Sigmoid colon (tissue), 7 donors: ENCODE results near the gene SLC46A1. TPM values are rescaled to one million over a fixed set of nuclear protein-coding genes. Genes with fewer than 3 reads are reported as not detected.

Source experiments
- DNase-seq: peaks from one replicate; pipeline ENCODE4 v3.0.0-alpha.2; 2019
- H3K27ac ChIP-seq, 4 donors: fragments of 200-600 bp; sonication (generic); one replicate each; pipeline ENCODE4 v1.5.1; 2016 to 2019; ENCODE audit warnings: mild to moderate bottlenecking in 1 of 4
- H3K27me3 ChIP-seq, 3 donors: fragments of 200-600 bp; sonication (generic); one replicate each; pipeline ENCODE4 v1.5.1; 2019; ENCODE audit warnings: mild to moderate bottlenecking in 1 of 3
- H3K36me3 ChIP-seq, 4 donors: fragments of 200-600 bp; sonication (generic); one replicate each; pipeline ENCODE4 v1.5.1; 2016 to 2019
- H3K4me1 ChIP-seq, 4 donors: fragments of 200-600 bp; sonication (generic); one replicate each; pipeline ENCODE4 v1.5.1; 2017 to 2019
- H3K4me3 ChIP-seq, 4 donors: fragments of 200-600 bp; sonication (generic); one replicate each; pipeline ENCODE4 v1.5.1; 2017 to 2019; ENCODE audit warnings: mild to moderate bottlenecking in 2 of 4, moderate library complexity in 1 of 4
- H3K9me3 ChIP-seq, 4 donors: fragments of 200-600 bp in 3 of 4; sonication (generic) in 3 of 4; one replicate each; pipeline versions ENCODE4 v1.5.1 to v1.6.1; 2013 to 2019
- EP300 ChIP-seq, 4 donors: sonication (generic); formaldehyde crosslinking; IDR thresholded peaks; one replicate each; pipeline ENCODE4 v1.6.1; 2017; ENCODE audit warnings: antibody characterized with exemption in 4 of 4
- POLR2A ChIP-seq, 2 donors: fragments of 450-650 bp; IDR thresholded peaks; one replicate each; pipeline ENCODE4 v1.6.1; 2016; ENCODE audit warnings: antibody characterized with exemption in 2 of 2, mild to moderate bottlenecking in 2 of 2, moderate library complexity in 2 of 2
- POLR2AphosphoS5 ChIP-seq, 4 donors: sonication (generic); formaldehyde crosslinking; IDR thresholded peaks; one replicate each; pipeline ENCODE4 v1.6.1; 2017; ENCODE audit warnings: antibody characterized with exemption in 4 of 4
- WGBS, 2 donors: extraction: QIAGEN DNeasy Blood & Tissue Kit; methylation state at CpG; one replicate each; pipeline ENCODE4 v1.1.7; 2013; 5-methylcytosine and 5-hydroxymethylcytosine counted together
- intact Hi-C: fragments of 100-400 bp; cut with DNase I; formaldehyde crosslinking; loops from one replicate; pipeline ENCODE4 v1.15.1; 2023
- polyA plus RNA-seq, 3 donors: library from polyadenylated mRNA; stranded (reverse); fragments of 200-250 nt; gene quantifications; one replicate each; pipeline ENCODE4 v1.2.3, GENCODE V29; 2013
- total RNA-seq, 4 donors: library from RNA; depleted of rRNA; stranded (reverse); fragments of >200 nt; gene quantifications; one replicate each; pipeline ENCODE4 v1.1.0, GENCODE V29; 2016
- TF ChIP-seq, protein P1 (sequence below), 4 experiments: fragments of 450-650 bp in 3 of 4; fragments of 200-600 bp in 1 of 4; IDR thresholded peaks; one replicate each; pipeline ENCODE4 v1.5.1; 2016 to 2019; ENCODE audit warnings: antibody characterized with exemption in 4 of 4, mild to moderate bottlenecking in 3 of 4, moderate library complexity in 2 of 4
- donor health status: healthy with polysubstance abuse.
- donor health status: Bipolar disorder and iron deficiency.
- donor health status: healthy.

SLC46A1 gene
- total and polyA plus RNA-seq, 7 donors: 2.7 to 8.6 (median 4.4) TPM

DNA sequence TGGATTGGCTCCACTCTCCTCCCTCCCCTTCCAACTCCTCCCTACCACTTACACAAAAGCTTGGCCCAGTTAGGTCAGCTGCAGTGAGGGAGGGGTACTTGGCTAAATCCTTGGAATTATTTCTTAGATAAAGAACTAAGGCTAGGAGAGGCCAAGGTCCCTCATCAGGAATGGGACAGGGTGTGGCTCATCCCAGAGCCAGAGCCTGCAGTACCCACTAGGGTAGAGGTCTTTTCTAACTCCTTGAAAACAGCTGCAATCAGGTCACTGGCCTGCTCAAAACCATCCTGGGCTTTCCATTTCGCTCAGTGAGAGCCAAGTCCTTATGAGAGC, 1.9 kb upstream of the SLC46A1 start:
- intact Hi-C loops: no loop called here
- Histone ChIP-seq H3K9me3 (no peaks in the 10 kb centered on the region), H3K27ac (no peak overlapping the region), H3K4me1 (peaks cover 0 to 21% (median 19%) of the 10 kb centered on the region in 4 donors), H3K4me3 (no peak overlapping the region), H3K27me3 (no peaks in the 10 kb centered on the region), H3K36me3 (no peaks in the 10 kb centered on the region)
- TF ChIP-seq EP300 (IDR thresholded peaks at IDR 0.05): no peak
- TF ChIP-seq, protein P1, sequence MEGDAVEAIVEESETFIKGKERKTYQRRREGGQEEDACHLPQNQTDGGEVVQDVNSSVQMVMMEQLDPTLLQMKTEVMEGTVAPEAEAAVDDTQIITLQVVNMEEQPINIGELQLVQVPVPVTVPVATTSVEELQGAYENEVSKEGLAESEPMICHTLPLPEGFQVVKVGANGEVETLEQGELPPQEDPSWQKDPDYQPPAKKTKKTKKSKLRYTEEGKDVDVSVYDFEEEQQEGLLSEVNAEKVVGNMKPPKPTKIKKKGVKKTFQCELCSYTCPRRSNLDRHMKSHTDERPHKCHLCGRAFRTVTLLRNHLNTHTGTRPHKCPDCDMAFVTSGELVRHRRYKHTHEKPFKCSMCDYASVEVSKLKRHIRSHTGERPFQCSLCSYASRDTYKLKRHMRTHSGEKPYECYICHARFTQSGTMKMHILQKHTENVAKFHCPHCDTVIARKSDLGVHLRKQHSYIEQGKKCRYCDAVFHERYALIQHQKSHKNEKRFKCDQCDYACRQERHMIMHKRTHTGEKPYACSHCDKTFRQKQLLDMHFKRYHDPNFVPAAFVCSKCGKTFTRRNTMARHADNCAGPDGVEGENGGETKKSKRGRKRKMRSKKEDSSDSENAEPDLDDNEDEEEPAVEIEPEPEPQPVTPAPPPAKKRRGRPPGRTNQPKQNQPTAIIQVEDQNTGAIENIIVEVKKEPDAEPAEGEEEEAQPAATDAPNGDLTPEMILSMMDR (IDR thresholded peaks at IDR 0.05): no peak
- 88 to 89% methylated on average over 1 of the region's 1 CpG for WGBS, 2 donors
- no peak for DNase-seq

- Histone ChIP-seq H3K27me3 (no peaks in the 10 kb centered on the region), H3K4me1 (peaks cover 0 to 21% (median 19%) of the 10 kb centered on the region in 4 donors), H3K36me3 (no peaks in the 10 kb centered on the region), H3K9me3 (no peaks in the 10 kb centered on the region), H3K27ac (no peak overlapping the region), H3K4me3 (no peak overlapping the region)
- DNase-seq: no peak
- WGBS, 2 donors: 76 to 81% methylated on average over 5 of the region's 5 CpGs
- TF ChIP-seq POLR2A (IDR thresholded peaks at IDR 0.05): no peak
- no peak for TF ChIP-seq EP300 (IDR thresholded peaks at IDR 0.05)
- intact Hi-C loops: no loop called here
These were observed 1.3 kb upstream of the SLC46A1 start for GRCh38 chr17:28407130-28407973.

GRCh38 chr17:28406473-28406814, 432 bp upstream of the SLC46A1 start:
- no peak for DNase-seq
- Histone ChIP-seq H3K4me3 (peak overlapping the region; percentile 52 to 84 (median 73)), H3K4me1 (peaks cover 0 to 21% (median 19%) of the 10 kb centered on the region in 4 donors), H3K9me3 (no peaks in the 10 kb centered on the region), H3K27me3 (no peaks in the 10 kb centered on the region), H3K36me3 (peaks cover 0 to 6% (median 3%) of the 10 kb centered on the region in 4 donors), H3K27ac (peak overlapping the region in 2 of 4 donors; percentile 56 to 67)
- TF ChIP-seq POLR2A (IDR thresholded peaks at IDR 0.05) (no peak), EP300 (IDR thresholded peaks at IDR 0.05) (no peak), POLR2AphosphoS5 (IDR thresholded peaks at IDR 0.05) (no peak)
- TF ChIP-seq, protein P1 (IDR thresholded peaks at IDR 0.05): no peak
- intact Hi-C loops: no loop called here
- 17 to 32% methylated on average over 9 of the region's 9 CpGs for WGBS, 2 donors

DNA sequence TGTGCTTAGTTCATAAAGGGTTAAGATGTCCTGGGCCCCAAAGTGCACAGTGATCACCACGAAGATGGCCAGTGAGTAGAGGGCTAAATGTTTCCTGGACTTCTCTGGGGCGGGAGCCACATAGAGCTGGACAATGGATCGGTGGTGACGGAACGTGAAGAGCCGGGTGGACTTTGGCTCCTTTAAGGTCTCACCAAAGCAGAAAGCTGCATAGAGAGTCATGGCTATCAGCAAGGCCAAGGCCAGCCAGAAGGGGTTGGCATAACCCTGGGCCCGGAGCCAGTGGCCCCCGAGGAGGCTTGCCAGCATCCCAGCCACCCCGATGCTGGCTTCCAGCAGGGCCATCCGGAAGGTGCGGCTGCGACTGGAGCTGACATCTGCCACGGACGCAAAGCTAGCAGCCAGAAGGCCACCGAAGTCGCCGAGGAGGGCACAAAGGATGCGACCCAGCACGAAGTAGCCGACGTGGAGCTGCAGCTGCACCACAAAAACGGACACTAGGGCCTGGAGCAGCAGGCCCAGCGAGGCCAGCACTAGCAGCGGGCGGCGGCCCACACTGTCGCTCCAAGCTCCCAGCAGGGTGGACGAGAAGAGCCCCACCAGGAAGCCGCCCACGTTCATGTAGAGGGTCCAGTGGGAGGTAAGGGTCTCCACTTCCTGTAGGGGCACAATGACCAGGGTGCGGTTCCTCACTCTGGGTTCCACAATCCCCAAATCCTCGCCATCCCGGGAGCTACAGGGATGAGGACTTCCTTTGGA, 1.0 kb downstream of the SLC46A1 start:
- H3K27ac ChIP-seq: peak overlapping the region in 3 of 4 donors; percentile 54 to 67 (median 56)
- TF ChIP-seq POLR2A (IDR thresholded peaks at IDR 0.05) (no peak), EP300 (IDR thresholded peaks at IDR 0.05) (no peak), POLR2AphosphoS5 (IDR thresholded peaks at IDR 0.05) (no peak)
- TF ChIP-seq, protein P1 (IDR thresholded peaks at IDR 0.05): no peak
- H3K4me3 ChIP-seq: peak overlapping the region; percentile 52 to 84 (median 73)
- peaks cover 0 to 21% (median 19%) of the 10 kb centered on the region in 4 donors for H3K4me1 ChIP-seq
- 47 to 69% methylated on average over 33 of the region's 33 CpGs for WGBS, 2 donors
- no peak for DNase-seq
- H3K27me3 ChIP-seq: no peaks in the 10 kb centered on the region
- H3K36me3 ChIP-seq: peaks cover 0 to 10% (median 3%) of the 10 kb centered on the region in 4 donors
- no peaks in the 10 kb centered on the region for H3K9me3 ChIP-seq
- intact Hi-C loops: no loop called here

GRCh38 chr17:28404461-28404811, 1.6 kb downstream of the SLC46A1 start:
- H3K4me1 ChIP-seq: peaks cover 0 to 21% (median 19%) of the 10 kb centered on the region in 4 donors
- DNase-seq: no peak
- no peak for TF ChIP-seq POLR2A (IDR thresholded peaks at IDR 0.05)
- TF ChIP-seq, protein P1 (IDR thresholded peaks at IDR 0.05): no peak
- no peak for TF ChIP-seq EP300 (IDR thresholded peaks at IDR 0.05)
- TF ChIP-seq POLR2AphosphoS5 (IDR thresholded peaks at IDR 0.05): no peak
- H3K27ac ChIP-seq: no peak overlapping the region
- WGBS, 2 donors: 94 to 95% methylated on average over 5 of the region's 5 CpGs
- no peaks in the 10 kb centered on the region for H3K27me3 ChIP-seq
- peaks cover 0 to 11% (median 3%) of the 10 kb centered on the region in 4 donors for H3K36me3 ChIP-seq
- intact Hi-C loops: no loop called here
- peak overlapping the region in 1 of 4 donors; percentile 84 for H3K4me3 ChIP-seq
- H3K9me3 ChIP-seq: no peaks in the 10 kb centered on the region
